Fibroblast of upper back skin (primary cell): ENCODE measurements around the gene ZDHHC7.

Source experiments
- DNase-seq: peaks from one replicate; pipeline ENCODE4 v3.0.0-alpha.2; 2013

Gene ZDHHC7

DNA sequence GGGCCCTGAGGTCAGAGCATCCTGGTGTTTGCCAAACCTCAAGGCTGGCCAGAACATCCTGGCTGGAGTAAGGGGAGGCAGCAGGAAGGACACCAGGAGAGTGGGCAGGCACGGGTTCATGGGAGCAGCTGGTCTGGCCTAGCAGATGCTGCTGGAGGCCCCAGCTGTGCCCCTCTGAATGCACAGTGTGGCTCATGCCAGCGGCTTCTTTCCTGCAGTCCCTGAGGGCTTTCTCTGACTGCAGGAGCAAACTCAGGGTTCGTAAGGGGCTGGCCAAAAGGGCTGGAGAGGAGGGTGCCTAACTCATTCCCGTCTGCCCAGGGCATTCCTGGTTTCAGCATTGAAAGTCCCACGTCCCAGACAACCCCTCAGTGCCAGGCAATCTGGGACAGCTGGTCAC is 78.7 kb downstream of the ZDHHC7 start:
- DNase-seq, result no peak

- no peak for DNase-seq
Observed at GRCh38 chr16:84931506-84931905, 79.8 kb downstream of the ZDHHC7 start.

DNA sequence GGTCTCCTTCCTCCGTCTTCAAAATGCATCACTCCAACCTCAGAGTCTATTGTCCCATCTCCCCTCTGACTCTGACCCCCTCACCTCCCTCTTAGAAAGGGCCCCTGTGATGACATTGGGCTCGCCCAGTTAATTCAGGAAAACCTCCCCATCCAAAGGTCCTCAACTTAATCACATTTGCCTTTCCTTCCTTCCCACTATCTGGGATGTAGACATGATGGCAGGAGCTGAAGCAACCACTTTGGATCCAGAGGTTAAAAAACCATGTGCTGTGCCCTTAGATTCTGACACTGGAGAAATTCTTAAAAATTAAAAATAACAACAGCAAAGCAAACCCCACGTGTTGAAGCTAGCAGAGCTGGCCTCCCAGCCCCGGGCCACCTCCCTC is 80.2 kb downstream of the ZDHHC7 start:
- DNase-seq, result no peak

DNA sequence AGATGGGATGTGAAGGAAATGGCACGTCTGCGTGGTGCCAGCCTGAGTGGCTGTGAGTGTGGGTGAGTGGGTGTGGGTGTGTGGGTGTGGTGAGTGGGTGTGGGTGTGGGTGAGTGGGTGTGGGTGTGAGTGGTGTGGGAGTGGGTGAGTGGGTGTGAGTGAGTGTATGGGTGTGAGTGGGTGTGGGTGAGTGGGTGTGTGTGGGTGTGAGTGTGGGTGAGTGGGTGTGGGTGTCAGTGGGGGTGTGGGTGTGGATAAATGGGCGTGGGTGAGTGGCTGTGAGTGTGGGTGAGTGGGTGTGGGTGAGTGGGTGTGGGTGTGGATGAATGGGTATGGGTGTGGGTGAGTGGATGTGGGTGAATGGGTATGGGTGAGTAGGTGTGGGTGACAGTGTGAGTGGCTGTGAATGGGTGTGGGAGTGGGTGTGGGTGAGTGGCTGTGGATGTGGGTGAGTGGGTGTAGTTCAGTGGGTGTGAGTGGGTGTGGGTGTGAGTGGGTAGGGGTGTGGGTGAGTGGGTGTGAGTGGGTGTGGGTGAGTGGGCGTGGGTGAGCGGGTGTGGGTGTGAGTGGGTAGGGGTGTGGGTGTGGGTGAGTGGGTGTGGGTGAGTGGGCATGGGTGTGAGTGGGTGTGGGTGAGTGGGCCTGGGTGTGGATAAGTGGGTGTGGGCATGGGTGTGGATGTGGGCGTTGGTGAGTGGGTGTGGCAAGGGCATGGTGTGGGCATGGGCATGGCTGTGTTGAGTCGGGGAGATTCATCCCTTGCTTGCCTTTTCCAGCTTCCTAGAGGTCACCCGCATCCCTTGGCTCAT is 80.8 kb downstream of the ZDHHC7 start:
- no peak for DNase-seq

GRCh38 chr16:84929421-84930297 is 81.7 kb downstream of the ZDHHC7 start:
- no peak for DNase-seq

- DNase-seq, result no peak
Observed at GRCh38 chr16:84928679-84929420, 82.5 kb downstream of the ZDHHC7 start.

DNA sequence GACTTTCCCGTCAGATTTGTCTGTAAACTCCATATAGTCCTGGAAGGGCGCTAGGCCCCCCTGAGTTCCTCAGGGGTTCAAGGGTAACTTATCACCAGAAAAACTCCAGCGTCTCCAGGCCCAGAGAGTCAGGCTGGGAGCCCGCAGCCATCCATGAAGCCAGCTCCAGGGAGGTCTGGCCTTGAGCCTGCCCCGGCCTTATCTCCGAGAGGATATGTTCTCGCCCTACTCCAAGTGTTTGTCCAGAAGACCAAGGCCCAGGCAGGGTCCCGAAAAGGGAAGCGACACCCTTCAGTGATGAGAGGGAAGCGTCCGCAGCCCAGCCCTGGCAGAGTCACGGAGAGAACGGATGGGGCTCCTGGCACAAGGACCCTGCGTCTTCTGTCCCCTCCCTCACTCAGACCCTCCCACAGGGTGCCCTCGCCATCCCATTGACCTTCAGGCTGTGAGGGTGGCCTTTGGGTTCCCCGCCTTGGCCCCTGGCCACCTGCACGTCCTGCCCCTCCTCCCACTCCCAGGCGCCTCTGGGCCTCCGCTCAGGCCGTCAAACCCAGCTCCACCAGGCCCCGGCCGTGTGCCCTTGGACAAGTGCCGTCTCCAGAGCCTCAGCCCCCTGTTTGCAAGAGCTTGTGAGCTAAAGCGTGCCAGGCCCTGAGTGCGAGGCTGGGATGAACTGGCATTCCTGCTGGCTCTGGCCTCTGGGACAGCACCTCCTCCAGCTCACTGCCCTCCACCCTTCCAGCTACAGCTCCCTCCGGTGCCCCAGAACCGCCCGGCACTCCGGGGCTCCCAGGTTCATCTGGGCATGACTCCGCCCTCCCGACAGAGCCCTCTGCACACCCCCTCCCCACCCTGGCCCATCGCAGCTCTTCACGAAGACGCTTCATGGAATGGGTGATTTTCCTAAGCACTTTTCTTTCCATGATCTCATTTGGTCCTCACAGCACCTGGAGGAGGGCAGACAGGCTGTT is 83.4 kb downstream of the ZDHHC7 start:
- no peak for DNase-seq

GRCh38 chr16:84926462-84926861 is 84.9 kb downstream of the ZDHHC7 start:
- no peak for DNase-seq

DNA sequence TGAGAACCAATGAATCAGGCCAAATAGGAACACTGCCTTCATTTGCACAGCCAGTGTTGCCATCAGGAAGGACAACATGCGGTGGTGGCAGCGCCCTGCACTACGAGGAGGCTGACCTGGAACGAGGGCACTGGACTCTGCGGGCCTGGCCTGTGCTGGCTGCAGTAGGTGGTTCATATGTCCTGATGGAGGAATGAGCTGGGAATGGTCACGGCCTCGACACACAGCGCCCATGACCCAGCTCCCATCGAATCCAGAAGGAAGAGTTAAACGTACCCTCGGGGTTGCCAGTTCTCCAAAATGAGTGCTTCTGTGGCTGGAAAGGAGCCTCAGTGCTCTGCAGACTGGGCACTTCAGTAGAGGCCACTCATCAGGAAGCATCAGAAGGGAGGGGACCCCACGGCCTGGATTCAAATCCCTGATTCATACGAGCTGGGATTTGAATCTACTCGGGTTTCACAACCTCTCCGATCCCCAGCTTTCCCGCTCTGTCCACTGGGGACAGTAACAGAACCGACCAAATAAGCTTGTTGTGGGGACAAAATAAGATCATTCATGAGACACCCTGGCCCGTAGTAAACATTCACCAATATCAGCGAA is 85.5 kb downstream of the ZDHHC7 start:
- DNase-seq, result no peak

DNA sequence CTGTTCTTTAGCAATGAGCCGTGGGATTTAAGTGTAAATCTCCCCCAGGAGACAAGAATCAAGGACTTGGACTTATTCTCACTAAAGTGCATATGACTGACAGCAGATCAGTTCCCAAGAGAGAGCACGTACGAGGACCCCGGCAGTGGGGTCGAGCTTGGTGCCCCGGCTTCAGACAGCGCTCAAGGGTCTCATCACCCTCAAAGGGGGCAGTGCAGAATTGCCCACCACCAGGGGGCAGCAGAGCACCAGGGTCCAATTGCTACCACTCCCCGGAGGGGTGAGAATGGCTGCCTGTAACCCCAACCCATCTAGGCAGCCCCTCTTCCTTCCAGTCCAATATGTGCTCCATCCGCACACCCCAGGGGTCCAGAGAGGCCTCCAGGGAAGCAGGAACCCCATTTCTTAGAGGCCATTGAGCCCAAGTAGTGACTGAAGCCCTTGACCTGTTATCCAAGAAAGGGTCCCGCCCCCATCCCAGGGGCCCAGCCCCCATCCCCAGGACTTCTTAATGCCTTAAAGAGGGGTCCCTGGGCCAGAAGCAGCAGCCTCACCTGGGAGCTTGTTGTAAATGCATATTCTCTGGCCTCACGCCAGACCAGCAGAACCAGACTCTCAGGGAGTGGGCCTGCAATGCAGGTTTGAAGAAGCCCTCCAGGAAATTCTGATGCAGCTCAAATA is 86.1 kb downstream of the ZDHHC7 start:
- DNase-seq, result no peak

GRCh38 chr16:84924331-84925091 is 86.8 kb downstream of the ZDHHC7 start:
- no peak for DNase-seq
